Measurements from ENCODE around the gene PTH1R.
"Not testable (repeated sequence)": the region's sequence is repeated elsewhere in the genome, so short reads cannot be mapped to it uniquely, and the experiment has no call there.

The PTH1R gene

DNA sequence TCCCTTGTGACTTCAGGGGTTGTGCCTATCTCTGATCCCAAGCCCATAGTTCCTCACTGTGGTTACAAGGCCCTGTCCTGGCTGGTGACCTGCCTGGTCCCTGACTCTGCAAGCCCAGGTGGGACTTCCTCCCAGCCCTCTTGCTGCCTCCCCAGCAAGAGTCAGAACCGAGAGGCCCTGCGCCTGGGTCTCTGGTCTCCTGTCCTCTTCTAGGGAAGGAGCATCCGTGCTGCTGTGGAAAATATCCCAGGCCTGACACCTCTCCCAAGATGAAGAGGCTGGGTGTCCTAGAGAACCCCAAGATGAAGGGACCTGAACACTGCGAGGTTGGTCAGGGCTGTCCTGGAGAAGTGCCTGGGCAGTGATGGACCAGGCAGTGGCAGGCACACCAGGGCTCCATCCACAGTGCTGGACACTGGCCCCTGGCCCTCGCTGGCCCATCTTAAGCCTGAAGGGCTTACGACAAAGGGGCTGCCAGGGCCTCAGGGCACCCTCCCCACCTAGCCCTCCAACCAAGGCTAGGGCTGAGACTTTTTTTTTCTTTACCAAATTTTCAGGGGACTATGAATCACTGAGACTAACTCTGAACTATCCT, 32.7 kb downstream of the PTH1R start:
- no peaks in the 10 kb centered on the region for H3K9me3 ChIP-seq (ENCODE audit: insufficient read depth, low read length, severe bottlenecking)
- no peaks in the 10 kb centered on the region for H3K79me2 ChIP-seq (ENCODE audit: insufficient read depth, low read length)
- TF ChIP-seq, protein P1, sequence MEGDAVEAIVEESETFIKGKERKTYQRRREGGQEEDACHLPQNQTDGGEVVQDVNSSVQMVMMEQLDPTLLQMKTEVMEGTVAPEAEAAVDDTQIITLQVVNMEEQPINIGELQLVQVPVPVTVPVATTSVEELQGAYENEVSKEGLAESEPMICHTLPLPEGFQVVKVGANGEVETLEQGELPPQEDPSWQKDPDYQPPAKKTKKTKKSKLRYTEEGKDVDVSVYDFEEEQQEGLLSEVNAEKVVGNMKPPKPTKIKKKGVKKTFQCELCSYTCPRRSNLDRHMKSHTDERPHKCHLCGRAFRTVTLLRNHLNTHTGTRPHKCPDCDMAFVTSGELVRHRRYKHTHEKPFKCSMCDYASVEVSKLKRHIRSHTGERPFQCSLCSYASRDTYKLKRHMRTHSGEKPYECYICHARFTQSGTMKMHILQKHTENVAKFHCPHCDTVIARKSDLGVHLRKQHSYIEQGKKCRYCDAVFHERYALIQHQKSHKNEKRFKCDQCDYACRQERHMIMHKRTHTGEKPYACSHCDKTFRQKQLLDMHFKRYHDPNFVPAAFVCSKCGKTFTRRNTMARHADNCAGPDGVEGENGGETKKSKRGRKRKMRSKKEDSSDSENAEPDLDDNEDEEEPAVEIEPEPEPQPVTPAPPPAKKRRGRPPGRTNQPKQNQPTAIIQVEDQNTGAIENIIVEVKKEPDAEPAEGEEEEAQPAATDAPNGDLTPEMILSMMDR (IDR thresholded peaks at IDR 0.05; ENCODE audit: borderline replicate concordance, extremely low read depth, low read length, poor library complexity, severe bottlenecking) = no peak
- TF ChIP-seq EZH2 (IDR thresholded peaks at IDR 0.05; ENCODE audit: borderline replicate concordance, low read depth, low read length, severe bottlenecking) = no peak
- no peak for ATAC-seq (ENCODE audit: insufficient read depth, low read depth)
- no peak overlapping the region for H3K4me3 ChIP-seq (ENCODE audit: low read depth in 1 of 2, low read length in 2 of 2)
- H3K27me3 ChIP-seq (ENCODE audit: insufficient read depth, low read length, poor library complexity) = no peaks in the 10 kb centered on the region
- no peaks in the 10 kb centered on the region for H3K4me1 ChIP-seq (ENCODE audit: insufficient read depth, low read length)
- no peaks in the 10 kb centered on the region for H3K36me3 ChIP-seq (ENCODE audit: insufficient read depth, low read length)
- no peak for DNase-seq
- H4K20me1 ChIP-seq (ENCODE audit: insufficient read depth, low read length) = no peaks in the 10 kb centered on the region
- no peak overlapping the region for H3K27ac ChIP-seq (ENCODE audit: low read length)
- no peak overlapping the region for H3K9ac ChIP-seq (ENCODE audit: low read depth, low read length)
- H2AFZ ChIP-seq (ENCODE audit: low read depth, low read length) = no peak overlapping the region
- H3K4me2 ChIP-seq (ENCODE audit: insufficient read depth, low read length) = no peak overlapping the region

DNA sequence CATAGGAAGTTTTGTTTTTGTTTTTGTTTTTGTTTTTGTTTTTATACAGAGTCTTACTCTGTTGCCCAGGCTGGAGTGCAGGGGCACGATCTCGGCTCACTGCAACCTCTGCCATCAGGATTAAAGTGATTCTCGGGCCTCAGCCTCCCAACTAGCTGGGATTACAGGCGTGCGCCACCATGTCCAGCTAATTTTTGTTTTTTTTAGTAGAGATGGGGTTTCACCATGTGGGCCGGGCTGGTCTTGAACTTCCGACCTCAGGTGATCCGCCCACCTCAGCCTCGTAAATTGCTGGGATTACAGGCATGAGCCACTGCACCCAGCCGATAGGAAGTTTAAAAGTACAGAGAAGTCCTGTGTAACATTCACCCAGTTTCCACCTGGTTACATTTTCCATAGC, 33.4 kb downstream of the PTH1R start:
- DNase-seq = not testable (repeated sequence)

DNA sequence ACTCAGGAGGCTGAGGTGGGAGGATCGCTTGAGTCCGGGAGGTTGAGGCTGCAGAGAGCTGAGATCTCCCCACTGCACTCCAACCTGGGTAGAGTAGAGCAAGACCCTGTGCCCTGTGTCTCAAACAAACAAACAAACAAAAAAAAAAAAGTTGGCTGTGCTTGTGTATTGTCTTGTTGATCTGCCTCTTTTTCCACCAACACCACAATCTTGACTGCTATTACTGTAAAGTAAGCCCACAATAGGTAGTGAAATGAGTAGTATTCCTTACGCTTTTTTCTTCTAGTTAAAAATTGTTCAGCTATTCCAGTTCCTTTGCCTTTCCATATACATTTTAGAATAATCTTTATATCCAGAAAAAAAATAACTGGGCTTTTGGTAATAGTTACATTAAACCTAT, 35.5 kb downstream of the PTH1R start:
- no peak for DNase-seq
- no peak overlapping the region for H3K9ac ChIP-seq (ENCODE audit: low read depth, low read length)
- no peaks in the 10 kb centered on the region for H3K27me3 ChIP-seq (ENCODE audit: insufficient read depth, low read length, poor library complexity)
- no peak overlapping the region for H3K4me2 ChIP-seq (ENCODE audit: insufficient read depth, low read length)
- H3K9me3 ChIP-seq (ENCODE audit: insufficient read depth, low read length, severe bottlenecking) = no peaks in the 10 kb centered on the region
- ATAC-seq (ENCODE audit: insufficient read depth, low read depth) = no peak
- TF ChIP-seq, protein P1 (IDR thresholded peaks at IDR 0.05; ENCODE audit: borderline replicate concordance, extremely low read depth, low read length, poor library complexity, severe bottlenecking) = no peak
- TF ChIP-seq EZH2 (IDR thresholded peaks at IDR 0.05; ENCODE audit: borderline replicate concordance, low read depth, low read length, severe bottlenecking) = no peak
- no peak overlapping the region for H3K27ac ChIP-seq (ENCODE audit: low read length)
- peaks cover 12% of the 10 kb centered on the region; the same call in 1 of the 2 replicates for H3K36me3 ChIP-seq (ENCODE audit: insufficient read depth, low read length)
- H2AFZ ChIP-seq (ENCODE audit: low read depth, low read length) = no peak overlapping the region
- H3K79me2 ChIP-seq (ENCODE audit: insufficient read depth, low read length) = no peaks in the 10 kb centered on the region
- H3K4me3 ChIP-seq (ENCODE audit: low read depth in 1 of 2, low read length in 2 of 2) = no peak overlapping the region
- no peaks in the 10 kb centered on the region for H4K20me1 ChIP-seq (ENCODE audit: insufficient read depth, low read length)
- no peaks in the 10 kb centered on the region for H3K4me1 ChIP-seq (ENCODE audit: insufficient read depth, low read length)

More for the DNA sequence above, 33.4 kb downstream of the PTH1R start:
- ATAC-seq (ENCODE audit: insufficient read depth, low read depth); H3K9ac ChIP-seq (ENCODE audit: low read depth, low read length); H3K9me3 ChIP-seq (ENCODE audit: insufficient read depth, low read length, severe bottlenecking); H3K4me3 ChIP-seq (ENCODE audit: low read depth in 1 of 2, low read length in 2 of 2); H3K27ac ChIP-seq (ENCODE audit: low read length); H3K36me3 ChIP-seq (ENCODE audit: insufficient read depth, low read length); H3K27me3 ChIP-seq (ENCODE audit: insufficient read depth, low read length, poor library complexity); H2AFZ ChIP-seq (ENCODE audit: low read depth, low read length); H4K20me1 ChIP-seq (ENCODE audit: insufficient read depth, low read length); H3K4me2 ChIP-seq (ENCODE audit: insufficient read depth, low read length); H3K4me1 ChIP-seq (ENCODE audit: insufficient read depth, low read length); H3K79me2 ChIP-seq (ENCODE audit: insufficient read depth, low read length): not testable (repeated sequence)

DNA sequence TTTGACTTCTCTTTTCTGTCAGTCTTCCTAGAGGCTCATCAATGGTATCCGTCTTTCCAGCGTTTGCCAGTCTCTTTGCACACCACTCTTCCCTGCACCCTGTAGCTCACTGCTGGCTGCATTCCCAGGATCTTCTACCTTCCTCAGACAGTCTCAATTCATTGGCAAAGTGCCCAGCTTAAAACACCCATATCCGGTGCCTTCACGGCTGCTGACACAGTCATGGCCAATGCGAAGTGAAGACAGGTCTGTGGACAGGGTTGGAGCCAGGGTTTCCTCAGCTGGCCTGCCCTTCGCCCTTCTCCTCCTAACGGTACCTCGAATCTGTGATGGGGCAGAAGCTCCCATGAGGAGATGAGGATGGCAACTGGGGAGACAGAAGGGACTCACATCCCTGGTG, 36.1 kb downstream of the PTH1R start:
- DNase-seq (no peak), ATAC-seq (ENCODE audit: insufficient read depth, low read depth) (no peak)
- Histone ChIP-seq H3K4me2 (ENCODE audit: insufficient read depth, low read length) (no peak overlapping the region), H3K27ac (ENCODE audit: low read length) (no peak overlapping the region), H3K27me3 (ENCODE audit: insufficient read depth, low read length, poor library complexity) (no peaks in the 10 kb centered on the region), H3K9ac (ENCODE audit: low read depth, low read length) (no peak overlapping the region), H2AFZ (ENCODE audit: low read depth, low read length) (no peak overlapping the region), H3K36me3 (ENCODE audit: insufficient read depth, low read length) (peaks cover 18% of the 10 kb centered on the region), H3K79me2 (ENCODE audit: insufficient read depth, low read length) (no peaks in the 10 kb centered on the region), H4K20me1 (ENCODE audit: insufficient read depth, low read length) (no peaks in the 10 kb centered on the region), H3K9me3 (ENCODE audit: insufficient read depth, low read length, severe bottlenecking) (no peaks in the 10 kb centered on the region), H3K4me3 (ENCODE audit: low read depth in 1 of 2, low read length in 2 of 2) (no peak overlapping the region), H3K4me1 (ENCODE audit: insufficient read depth, low read length) (no peaks in the 10 kb centered on the region)
- TF ChIP-seq, protein P1 (IDR thresholded peaks at IDR 0.05; ENCODE audit: borderline replicate concordance, extremely low read depth, low read length, poor library complexity, severe bottlenecking) = no peak
- TF ChIP-seq EZH2 (IDR thresholded peaks at IDR 0.05; ENCODE audit: borderline replicate concordance, low read depth, low read length, severe bottlenecking) = no peak
